A549 (cell line): ENCODE measurements around the gene DKC1. TPM values are rescaled to one million over a fixed set of nuclear protein-coding genes. Genes with fewer than 3 reads are reported as not detected.

Source experiments
- ATAC-seq, 2 experiments: fragments of 200-7000 bp in 1 of 2; fragments of >200 bp in 1 of 2; cut with Nextera tagmentation in 1 of 2; cut with Tn5 transposase in 1 of 2; 3 replicates each; pipeline versions ENCODE4 v1.8.0 to v1.9.1; 2018 to 2020; ENCODE audit warnings: mild to moderate bottlenecking in 1 of 2, moderate library complexity in 1 of 2
- CTCF ChIA-PET: fragments of 300-600 bp; sonication (Branson Sonifier 250); formaldehyde crosslinking; extraction: SDS; loops from one replicate; lab custom pipeline; 2021; ENCODE audit warnings: antibody characterized with exemption, inconsistent platforms; lab: Yijun Ruan, JAX
- POLR2A ChIA-PET: fragments of 350-600 bp; formaldehyde crosslinking; extraction: SDS; loops from one replicate; lab custom pipeline; 2021; ENCODE audit warnings: antibody characterized with exemption, inconsistent platforms; lab: Yijun Ruan, JAX
- DNase-seq, 2 experiments: peaks; one replicate each; pipeline versions ENCODE4 v3.0.0 to v3.0.0-alpha.2; 2011 to 2016; ENCODE audit warnings: low read depth in 1 of 2, low spot score in 1 of 2
- FAIRE-seq: peaks from 2 replicates; lab custom pipeline; 2011; peaks lifted over from hg19 to GRCh38; lab: Jason Lieb, UNC
- H3K27ac ChIP-seq, 2 experiments: fragments of >200 bp; sonication (Bioruptor Twin); formaldehyde crosslinking; 3 replicates each; pipeline ENCODE4 v1.5.1; 2016 to 2017
- H3K4me1 ChIP-seq: fragments of >200 bp; sonication (Bioruptor Twin); formaldehyde crosslinking; 3 replicates; pipeline ENCODE4 v1.6.1; 2016
- H3K4me2 ChIP-seq: fragments of >200 bp; sonication (Bioruptor Twin); formaldehyde crosslinking; 3 replicates; pipeline ENCODE4 v1.6.1; 2016
- H3K4me3 ChIP-seq: fragments of >200 bp; sonication (Bioruptor Twin); formaldehyde crosslinking; 3 replicates; pipeline ENCODE4 v1.5.1; 2016
- H3K9me3 ChIP-seq: fragments of >200 bp; sonication (Bioruptor Twin); formaldehyde crosslinking; 3 replicates; pipeline ENCODE4 v1.6.1; 2016
- CBX2 ChIP-seq: fragments of 200-600 bp; sonication (generic); IDR thresholded peaks from 2 replicates; pipeline ENCODE4 v1.6.1; 2016; ENCODE audit warnings: low read depth, mild to moderate bottlenecking, borderline replicate concordance
- CEBPB ChIP-seq, 2 experiments: fragments of >200 bp in 1 of 2; sonication (Bioruptor Twin) in 1 of 2; formaldehyde crosslinking in 1 of 2; IDR thresholded peaks; 2 replicates each; pipeline ENCODE4 v1.6.1; 2012 to 2016
- CHD2 ChIP-seq: fragments of 150-350 bp; IDR thresholded peaks from 2 replicates; pipeline ENCODE4 v1.6.1; 2014; ENCODE audit warnings: low read length; ENCODE audit not compliant: partially characterized antibody
- CHD4 ChIP-seq: fragments of 200-600 bp; sonication (generic); IDR thresholded peaks from 2 replicates; pipeline ENCODE4 v1.6.1; 2016; ENCODE audit warnings: antibody characterized with exemption, mild to moderate bottlenecking, borderline replicate concordance
- E2F6 ChIP-seq: IDR thresholded peaks from 2 replicates; pipeline ENCODE4 v1.6.1; 2012; ENCODE audit warnings: low read depth, borderline replicate concordance
- EHMT2 ChIP-seq: fragments of 200-600 bp; sonication (generic); IDR thresholded peaks from 2 replicates; pipeline ENCODE4 v1.6.1; 2016; ENCODE audit warnings: antibody characterized with exemption, low read depth, mild to moderate bottlenecking, moderate library complexity
- HES2 ChIP-seq: fragments of >200 bp; sonication (Bioruptor Twin); formaldehyde crosslinking; IDR thresholded peaks from 2 replicates; pipeline ENCODE4 v1.6.1; 2016
- HEYL ChIP-seq: fragments of 250-450 bp; sonication (Bioruptor Pico); IDR thresholded peaks from 2 replicates; pipeline ENCODE4 v1.8.0; 2021; ENCODE audit warnings: mild to moderate bottlenecking, moderate library complexity
- HOXA7 ChIP-seq: fragments of 250-450 bp; sonication (Bioruptor Pico); IDR thresholded peaks from 2 replicates; pipeline ENCODE4 v1.5.0; 2020; ENCODE audit warnings: mild to moderate bottlenecking, moderate library complexity
- HOXB5 ChIP-seq: fragments of 250-450 bp; sonication (Bioruptor Pico); IDR thresholded peaks from 2 replicates; pipeline ENCODE4 v1.5.0; 2020; ENCODE audit warnings: mild to moderate bottlenecking, moderate library complexity
- JUN ChIP-seq, 2 experiments: fragments of >200 bp; sonication (Bioruptor Twin); formaldehyde crosslinking; IDR thresholded peaks; 2 replicates in 1 of 2; 3 replicates in 1 of 2; pipeline ENCODE4 v1.6.1; 2016 to 2017
- JUNB ChIP-seq: fragments of >200 bp; sonication (Bioruptor Twin); formaldehyde crosslinking; IDR thresholded peaks from 2 replicates; pipeline ENCODE4 v1.6.1; 2016
- KDM1A ChIP-seq: fragments of 200-600 bp; sonication (generic); IDR thresholded peaks from 2 replicates; pipeline ENCODE4 v1.6.1; 2016; ENCODE audit warnings: low read depth, mild to moderate bottlenecking
- MAFK ChIP-seq: fragments of 450-650 bp; IDR thresholded peaks from 2 replicates; pipeline ENCODE4 v1.6.1; 2014; ENCODE audit not compliant: partially characterized antibody
- MYC ChIP-seq: IDR thresholded peaks from 2 replicates; pipeline ENCODE4 v1.6.1; 2012; ENCODE audit warnings: mild to moderate bottlenecking, inconsistent platforms, low read length, improper control_type of control experiment, borderline replicate concordance
- NFE2L2 ChIP-seq: fragments of 150-350 bp; conservative IDR thresholded peaks from 2 replicates; pipeline ENCODE4 v1.6.1; 2014; ENCODE audit warnings: low read length
- NPAS2 ChIP-seq: fragments of 250-450 bp; sonication (Bioruptor Pico); IDR thresholded peaks from 2 replicates; pipeline ENCODE4 v1.8.0; 2022; ENCODE audit warnings: mild to moderate bottlenecking, moderate library complexity, borderline replicate concordance
- PBX3 ChIP-seq: IDR thresholded peaks from 2 replicates; pipeline ENCODE4 v1.6.1; 2012
- PHF8 ChIP-seq: fragments of 200-600 bp; sonication (generic); IDR thresholded peaks from 2 replicates; pipeline ENCODE4 v1.6.1; 2016; ENCODE audit warnings: low read depth, mild to moderate bottlenecking, antibody characterized with exemption, moderate library complexity, borderline replicate concordance
- RCOR1 ChIP-seq: fragments of 150-350 bp; IDR thresholded peaks from 2 replicates; pipeline ENCODE4 v1.6.1; 2014; ENCODE audit warnings: antibody characterized with exemption, low read length, low read depth
- REST ChIP-seq: fragments of 200-600 bp; sonication (generic); IDR thresholded peaks from 2 replicates; pipeline ENCODE4 v1.6.1; 2016; ENCODE audit warnings: antibody characterized with exemption, mild to moderate bottlenecking, moderate library complexity
- SMC3 ChIP-seq: fragments of >200 bp; sonication (Bioruptor Twin); formaldehyde crosslinking; IDR thresholded peaks from 3 replicates; pipeline ENCODE4 v1.6.1; 2018; ENCODE audit warnings: inconsistent platforms
- ZC3H11A ChIP-seq: fragments of 450-650 bp; IDR thresholded peaks from 2 replicates; pipeline ENCODE4 v1.6.1; 2014; ENCODE audit warnings: antibody characterized with exemption, mild to moderate bottlenecking
- WGBS: methylation state at CpG from one replicate; pipeline ENCODE4 v1.1.6; 2017; ENCODE audit errors: missing lambda C conversion rate; 5-methylcytosine and 5-hydroxymethylcytosine counted together
- polyA plus RNA-seq, 4 experiments: library from polyadenylated mRNA; depleted of rRNA in 3 of 4; stranded (reverse); fragments of >200 nt; fragmentation: RNase III in 1 of 4; extraction: RNeasy Plus Mini Kit Qiagen cat#74134 plus additional on column Dnase treatment in 1 of 4; gene quantifications; 2 replicates in 3 of 4; 3 replicates in 1 of 4; pipeline ENCODE4 v1.2.3, GENCODE V29; 2011 to 2017

Gene DKC1
- polyA plus RNA-seq, 2 of the 4 experiments (the other 2 are of a cell fraction): 166 to 209 TPM

GRCh38 chrX:154818916-154819770 lies 56.5 kb downstream of the DKC1 start:
- no peak overlapping the region for H3K4me3 ChIP-seq
- H3K27ac ChIP-seq: no peak overlapping the region
- H3K9me3 ChIP-seq: no peaks in the 10 kb centered on the region
- TF ChIP-seq NFE2L2 (no peak), PBX3 (no peak), CHD4 (no peak), REST (no peak), E2F6 (no peak), SMC3 (no peak), JUNB (no peak), PHF8 (no peak), EHMT2 (no peak), NPAS2 (CRISPR knock-in tag) (no peak), HEYL (no peak), CEBPB (IDR thresholded peaks at IDR 0.05) (no peak)
- CTCF ChIA-PET: interaction anchor here (1.0 to 2.4 kb wide), 2 partner anchors 21 to 71 kb away, joined by 3 to 6 read pairs; no protein-coding TSS in a partner anchor
- ATAC-seq: no peak; a peak in 1 of 6 replicates
- H3K4me2 ChIP-seq: no peak overlapping the region
- H3K4me1 ChIP-seq: 0 out of 3 replicates have a peak, but pooled peaks cover 3% of the 10 kb centered on the region
- no peak for FAIRE-seq
- POLR2A ChIA-PET: no interaction called here
- 70% methylated on average over 11 of the region's 11 CpGs for WGBS
- DNase-seq: no peak

GRCh38 chrX:154819771-154820341 lies 57.2 kb downstream of the DKC1 start:
- DNase-seq (no peak), ATAC-seq (no peak), FAIRE-seq (no peak)
- POLR2A ChIA-PET: no interaction called here
- no peak overlapping the region for H3K27ac ChIP-seq
- CTCF ChIA-PET: interaction anchor here (1.0 to 2.4 kb wide), 2 partner anchors 20 to 71 kb away, joined by 3 to 6 read pairs; no protein-coding TSS in a partner anchor
- H3K4me1 ChIP-seq: 0 out of 3 replicates have a peak, but pooled peaks cover 3% of the 10 kb centered on the region
- H3K9me3 ChIP-seq: no peaks in the 10 kb centered on the region
- H3K4me3 ChIP-seq: no peak overlapping the region
- TF ChIP-seq REST (no peak), SMC3 (no peak), RCOR1 (no peak), JUN (IDR thresholded peaks at IDR 0.05) (no peak), HOXB5 (CRISPR knock-in tag) (no peak), MAFK (no peak), NFE2L2 (no peak), HES2 (no peak), KDM1A (no peak), MYC (no peak), ZC3H11A (no peak), NPAS2 (CRISPR knock-in tag) (no peak), HOXA7 (CRISPR knock-in tag) (no peak), CHD2 (no peak), CBX2 (no peak)
- 68% methylated on average over 7 of the region's 7 CpGs for WGBS
- H3K4me2 ChIP-seq: no peak overlapping the region
